Left ventricle myocardium inferior (tissue), 1 donor: ENCODE data around the gene LHFPL5. TPM values are rescaled to one million over a fixed set of nuclear protein-coding genes. Genes with fewer than 3 reads are reported as not detected.

Source experiments
- DNase-seq: peaks from one replicate; pipeline ENCODE4 v3.0.0-alpha.2; 2020
- H3K27ac ChIP-seq: fragments of 200-600 bp; replicated peaks from 2 replicates; pipeline ENCODE4 v1.8.0; 2021
- H3K27me3 ChIP-seq: fragments of 200-600 bp; 2 replicates; pipeline ENCODE4 v1.8.0; 2021; ENCODE audit warnings: low read depth
- H3K36me3 ChIP-seq: fragments of 200-600 bp; 2 replicates; pipeline ENCODE4 v1.8.0; 2021
- H3K4me1 ChIP-seq: fragments of 200-600 bp; 2 replicates; pipeline ENCODE4 v1.8.0; 2021
- H3K4me3 ChIP-seq: fragments of 200-600 bp; 2 replicates; pipeline ENCODE4 v1.8.0; 2021; ENCODE audit warnings: mild to moderate bottlenecking, moderate library complexity
- H3K9me3 ChIP-seq: fragments of 200-600 bp; replicated peaks from 2 replicates; pipeline ENCODE4 v1.8.0; 2021
- intact Hi-C: fragments of 100-400 bp; cut with micrococcal nuclease; formaldehyde crosslinking; loops from one replicate; pipeline ENCODE4 v1.11.0; 2022
- total RNA-seq: library from RNA; stranded (reverse); fragmentation: NEBNext Ultra II Directional; extraction: Animal tissue kit (Norgen Biotek cat#: 25700); gene quantifications from one replicate; pipeline ENCODE4 v1.2.1, GENCODE V29; 2021
- TF ChIP-seq, protein P1 (sequence below): fragments of 200-600 bp; IDR thresholded peaks from 2 replicates; pipeline ENCODE4 v1.8.0; 2021; ENCODE audit warnings: antibody characterized with exemption, mild to moderate bottlenecking, borderline replicate concordance
- donor health status: DM: no; HTN: yes; CAD: no; lungs with severe emphysema.

LHFPL5 gene
- total RNA-seq, 1 donor from 2014 or later: not detected

DNA sequence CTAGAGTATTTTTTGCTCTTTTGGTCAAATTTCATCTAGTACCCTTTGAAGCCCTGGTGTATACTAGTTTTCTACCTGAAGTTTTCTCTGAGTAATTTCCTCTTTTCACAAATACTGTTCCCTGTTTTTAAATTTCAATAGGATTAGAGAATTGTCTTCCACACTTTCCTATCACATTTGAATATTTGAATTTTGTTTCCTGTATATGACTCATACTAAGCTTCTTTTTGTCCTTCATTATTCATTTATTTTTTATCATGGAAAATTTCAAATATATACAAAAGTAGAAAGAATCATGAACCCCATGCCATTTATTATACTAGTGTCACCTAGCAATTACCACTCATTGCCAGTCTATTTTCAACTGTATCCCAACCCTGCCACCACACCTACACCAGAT lies 52.7 kb downstream of the LHFPL5 start:
- Histone ChIP-seq H3K36me3 (peaks cover 62% of the 10 kb centered on the region), H3K4me3 (no peak overlapping the region), H3K27ac (no peak overlapping the region), H3K27me3 (no peaks in the 10 kb centered on the region), H3K4me1 (no peaks in the 10 kb centered on the region), H3K9me3 (no peaks in the 10 kb centered on the region)
- TF ChIP-seq, protein P1, sequence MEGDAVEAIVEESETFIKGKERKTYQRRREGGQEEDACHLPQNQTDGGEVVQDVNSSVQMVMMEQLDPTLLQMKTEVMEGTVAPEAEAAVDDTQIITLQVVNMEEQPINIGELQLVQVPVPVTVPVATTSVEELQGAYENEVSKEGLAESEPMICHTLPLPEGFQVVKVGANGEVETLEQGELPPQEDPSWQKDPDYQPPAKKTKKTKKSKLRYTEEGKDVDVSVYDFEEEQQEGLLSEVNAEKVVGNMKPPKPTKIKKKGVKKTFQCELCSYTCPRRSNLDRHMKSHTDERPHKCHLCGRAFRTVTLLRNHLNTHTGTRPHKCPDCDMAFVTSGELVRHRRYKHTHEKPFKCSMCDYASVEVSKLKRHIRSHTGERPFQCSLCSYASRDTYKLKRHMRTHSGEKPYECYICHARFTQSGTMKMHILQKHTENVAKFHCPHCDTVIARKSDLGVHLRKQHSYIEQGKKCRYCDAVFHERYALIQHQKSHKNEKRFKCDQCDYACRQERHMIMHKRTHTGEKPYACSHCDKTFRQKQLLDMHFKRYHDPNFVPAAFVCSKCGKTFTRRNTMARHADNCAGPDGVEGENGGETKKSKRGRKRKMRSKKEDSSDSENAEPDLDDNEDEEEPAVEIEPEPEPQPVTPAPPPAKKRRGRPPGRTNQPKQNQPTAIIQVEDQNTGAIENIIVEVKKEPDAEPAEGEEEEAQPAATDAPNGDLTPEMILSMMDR: no peak
- DNase-seq: no peak
- intact Hi-C loops: no loop called here

GRCh38 chr6:35859367-35859766 lies 54.2 kb downstream of the LHFPL5 start:
- TF ChIP-seq, protein P1: no peak
- intact Hi-C loops: no loop called here
- H3K4me3 ChIP-seq: no peak overlapping the region
- no peaks in the 10 kb centered on the region for H3K27me3 ChIP-seq
- no peaks in the 10 kb centered on the region for H3K9me3 ChIP-seq
- no peaks in the 10 kb centered on the region for H3K4me1 ChIP-seq
- H3K27ac ChIP-seq: no peak overlapping the region
- H3K36me3 ChIP-seq: peaks cover 53% of the 10 kb centered on the region
- no peak for DNase-seq

Other genes starting within 250 kb of the LHFPL5 start
- gene FKBP5, start 116.4 kb upstream of the LHFPL5 start, total RNA-seq: 101 TPM
- gene ARMC12, start 68.3 kb upstream of the LHFPL5 start, total RNA-seq: not detected
- gene CLPSL2, start 28.8 kb upstream of the LHFPL5 start, total RNA-seq: not detected
- not detected for gene CLPSL1, start 24.3 kb upstream of the LHFPL5 start, total RNA-seq
- gene CLPS, start 8.0 kb upstream of the LHFPL5 start, total RNA-seq: not detected
- gene SRPK1, start 115.7 kb downstream of the LHFPL5 start, total RNA-seq: 18.4 TPM
- not detected for gene SLC26A8, start 219.3 kb downstream of the LHFPL5 start, total RNA-seq
- 24.5 TPM for gene MAPK14, start 222.5 kb downstream of the LHFPL5 start, total RNA-seq